LHCN-M2 (cell line): Measurements from ENCODE around the gene KIAA0586. TPM values are rescaled to one million over a fixed set of nuclear protein-coding genes. Genes with fewer than 3 reads are reported as not detected.
A peak's percentile ranks its signal among the peaks of the same experiment; 100 is the strongest.
"Not testable (repeated sequence)": the region's sequence is repeated elsewhere in the genome, so short reads cannot be mapped to it uniquely, and the experiment has no call there.

Experiments used
- DNase-seq: peaks from one replicate; pipeline ENCODE4 v3.0.0-alpha.2; 2012; ENCODE audit warnings: low read depth
- total RNA-seq: library from RNA; depleted of rRNA; stranded (reverse); fragments of >200 nt; gene quantifications from 2 replicates; pipeline ENCODE4 v1.2.3, GENCODE V29; 2014

The KIAA0586 gene
- total RNA-seq, 1 experiment from 2014 or later: 47.6 TPM

- DNase-seq: no peak
These were observed 120.1 kb downstream of the KIAA0586 start for GRCh38 chr14:58547649-58548048.

GRCh38 chr14:58549105-58549757 is 121.7 kb downstream of the KIAA0586 start:
- no peak for DNase-seq

GRCh38 chr14:58553959-58554358 is 126.4 kb downstream of the KIAA0586 start:
- DNase-seq: no peak

DNA sequence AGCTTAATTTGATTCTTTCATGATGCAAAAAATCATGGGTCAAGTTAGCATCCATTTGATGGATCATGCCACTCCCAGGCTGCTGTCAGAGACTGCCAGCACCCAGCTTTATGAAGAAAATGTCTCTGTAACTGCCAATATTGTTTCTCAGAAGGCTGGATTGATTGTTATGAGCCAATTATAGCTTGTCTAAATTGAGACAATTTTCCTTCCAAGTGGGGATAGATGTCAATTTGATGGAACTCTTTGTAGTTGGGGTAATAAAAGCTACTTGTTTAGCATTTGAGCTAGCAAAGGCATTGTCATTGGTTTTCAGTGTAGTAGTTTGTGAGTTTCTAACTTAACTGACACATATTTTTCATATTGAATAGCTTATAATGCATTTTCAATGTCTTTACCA is 128.1 kb downstream of the KIAA0586 start:
- DNase-seq: no peak

DNA sequence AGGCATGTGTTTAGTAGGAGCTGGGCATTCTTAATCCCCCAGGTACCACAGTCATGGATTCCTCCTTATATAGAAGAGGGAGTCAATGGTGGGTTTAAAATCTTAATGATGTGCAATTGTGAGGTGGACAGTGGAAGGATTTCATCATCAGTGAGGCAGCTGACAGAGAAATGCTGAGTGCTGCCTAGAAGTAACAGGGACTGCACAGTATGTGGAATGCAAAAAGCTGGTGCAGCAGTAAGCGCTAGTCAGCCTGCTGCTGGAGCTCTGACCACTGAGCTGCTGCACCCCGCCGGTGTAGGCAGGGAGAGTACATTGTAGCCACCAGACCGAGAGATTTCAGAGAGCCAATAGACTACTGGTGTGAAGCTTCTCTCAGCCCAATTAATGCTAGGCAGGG is 129.7 kb downstream of the KIAA0586 start:
- DNase-seq: no peak

GRCh38 chr14:58560208-58560607 is 132.7 kb downstream of the KIAA0586 start:
- peak; percentile 11 for DNase-seq

GRCh38 chr14:58562141-58562540 is 134.6 kb downstream of the KIAA0586 start:
- DNase-seq: no peak

- no peak for DNase-seq
These were observed 136.5 kb downstream of the KIAA0586 start for GRCh38 chr14:58563978-58564377.

DNA sequence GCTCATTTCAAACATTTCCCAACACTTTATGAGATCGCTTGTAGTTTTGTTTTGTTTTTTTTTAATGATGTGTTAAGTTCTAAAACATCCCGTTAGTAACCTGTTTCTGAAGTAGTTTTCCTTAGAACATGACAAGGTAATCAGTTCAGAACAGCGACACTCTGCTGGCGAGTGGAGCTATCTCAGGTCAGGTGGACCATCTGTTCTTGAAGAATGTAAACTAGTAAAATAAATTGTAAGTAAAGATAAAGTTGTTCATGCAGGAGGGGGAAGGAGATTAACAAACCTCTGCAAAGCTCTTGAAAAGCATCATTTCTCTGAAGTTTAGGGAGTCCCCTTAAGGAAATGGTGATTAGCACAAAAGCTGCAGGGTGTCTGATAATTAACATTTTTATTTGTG is 138.3 kb downstream of the KIAA0586 start:
- DNase-seq: no peak

DNA sequence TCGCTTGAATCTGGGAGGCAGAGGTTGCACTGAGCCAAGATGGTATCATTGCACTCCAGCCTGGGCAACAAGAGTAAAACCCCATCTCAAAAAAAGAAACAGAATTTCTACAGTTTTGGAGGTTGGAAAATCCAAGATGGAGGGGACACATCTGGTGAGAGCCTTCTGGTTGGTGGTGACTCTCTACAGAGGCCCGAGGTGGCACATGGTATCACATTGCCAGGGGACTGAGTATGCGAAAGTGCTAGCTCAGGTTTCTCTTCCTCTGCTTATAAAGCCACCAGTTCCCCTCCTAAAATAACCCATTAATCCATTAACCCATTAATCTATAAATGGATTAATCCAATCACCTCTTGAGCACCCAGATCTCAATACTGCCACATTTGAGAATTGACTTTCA is 139.5 kb downstream of the KIAA0586 start:
- no peak for DNase-seq

DNA sequence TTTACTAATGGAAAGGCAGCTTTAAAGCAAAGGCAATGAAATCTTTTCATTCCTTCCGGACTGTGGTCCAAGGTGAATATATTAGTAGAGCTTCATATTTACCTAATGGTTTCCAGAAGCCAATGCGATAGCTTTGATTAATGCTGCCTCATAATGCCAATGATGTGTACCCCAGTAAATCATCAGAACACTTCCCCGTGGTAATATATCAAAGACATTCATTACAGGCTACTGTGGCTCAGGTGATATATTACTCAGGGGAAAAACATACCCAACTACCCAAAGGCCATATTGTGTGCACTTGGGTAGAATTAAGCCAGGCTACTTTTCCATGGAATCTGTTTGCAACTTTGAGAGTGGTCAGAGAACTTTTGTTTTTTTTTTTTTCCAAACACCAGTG is 140.8 kb downstream of the KIAA0586 start:
- no peak for DNase-seq

- no peak for DNase-seq
These were observed 143.7 kb downstream of the KIAA0586 start for GRCh38 chr14:58571256-58571655.

GRCh38 chr14:58571769-58572472 is 144.4 kb downstream of the KIAA0586 start:
- DNase-seq: peak; percentile 3

- no peak for DNase-seq
These were observed 144.9 kb downstream of the KIAA0586 start for GRCh38 chr14:58572473-58572853.

- DNase-seq: no peak
These were observed 145.3 kb downstream of the KIAA0586 start for GRCh38 chr14:58572863-58573262.

- no peak for DNase-seq
These were observed 147.1 kb downstream of the KIAA0586 start for GRCh38 chr14:58574623-58575022.

DNA sequence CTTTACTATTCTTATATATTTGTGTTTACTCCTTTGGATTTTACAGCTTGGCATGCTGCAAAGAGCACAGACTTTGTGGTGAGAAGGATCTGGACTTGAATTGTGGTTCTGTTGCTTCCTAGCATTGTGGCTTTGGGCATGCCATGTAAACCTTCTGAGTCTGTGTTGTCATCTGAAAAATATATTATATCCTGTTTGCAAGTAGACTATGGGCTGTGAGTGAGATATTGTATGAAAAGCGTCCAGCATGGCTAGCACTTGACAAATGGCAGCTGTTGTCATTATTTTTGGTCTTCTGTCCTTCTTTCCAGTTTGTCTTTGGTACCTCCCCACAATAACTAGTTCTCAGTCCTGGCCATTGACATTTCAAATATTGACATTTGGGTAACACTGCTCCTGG is 148.4 kb downstream of the KIAA0586 start:
- DNase-seq: no peak

DNA sequence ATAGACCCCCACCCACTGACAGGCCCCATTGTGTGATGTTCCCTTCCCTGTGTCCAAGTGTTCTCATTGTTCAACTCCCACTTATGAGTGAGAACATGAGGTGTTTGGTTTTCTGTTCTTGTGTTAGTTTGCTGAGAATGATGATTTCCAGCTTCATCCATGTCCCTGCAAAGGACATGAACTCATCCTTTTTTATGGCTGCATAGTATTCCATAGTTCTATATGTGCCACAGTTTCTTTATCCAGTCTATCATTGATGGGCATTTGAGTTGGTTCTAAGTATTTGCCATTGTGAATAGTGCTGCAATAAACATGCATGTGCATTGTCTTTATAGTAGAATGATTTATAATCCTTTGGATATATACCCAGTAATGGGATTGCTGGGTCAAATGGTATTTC is 152.5 kb downstream of the KIAA0586 start:
- DNase-seq: not testable (repeated sequence)

GRCh38 chr14:58581389-58581788 is 153.9 kb downstream of the KIAA0586 start:
- not testable (repeated sequence) for DNase-seq

DNA sequence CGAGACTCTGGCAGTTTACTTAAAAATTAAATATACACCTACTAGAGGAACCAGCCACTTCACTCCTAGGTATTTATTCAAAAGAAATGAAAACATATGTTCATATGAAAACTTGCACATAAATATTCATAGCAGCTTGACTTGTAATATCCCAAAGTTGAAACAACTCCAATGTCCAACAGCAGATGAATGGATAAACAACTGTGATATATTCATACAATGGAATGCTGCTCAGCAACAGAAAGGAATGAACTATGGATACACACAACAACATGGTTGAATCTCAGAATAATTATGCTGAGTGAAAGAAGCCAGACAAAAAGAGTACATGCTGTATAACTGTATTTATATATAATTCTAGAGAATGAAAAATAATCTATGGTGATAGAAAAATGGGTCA is 156.9 kb downstream of the KIAA0586 start:
- no peak for DNase-seq

- peak; percentile 5 for DNase-seq
These were observed 159.8 kb downstream of the KIAA0586 start for GRCh38 chr14:58587271-58587670.

- DNase-seq: not testable (repeated sequence)
These were observed 160.8 kb downstream of the KIAA0586 start for GRCh38 chr14:58588321-58588720.

DNA sequence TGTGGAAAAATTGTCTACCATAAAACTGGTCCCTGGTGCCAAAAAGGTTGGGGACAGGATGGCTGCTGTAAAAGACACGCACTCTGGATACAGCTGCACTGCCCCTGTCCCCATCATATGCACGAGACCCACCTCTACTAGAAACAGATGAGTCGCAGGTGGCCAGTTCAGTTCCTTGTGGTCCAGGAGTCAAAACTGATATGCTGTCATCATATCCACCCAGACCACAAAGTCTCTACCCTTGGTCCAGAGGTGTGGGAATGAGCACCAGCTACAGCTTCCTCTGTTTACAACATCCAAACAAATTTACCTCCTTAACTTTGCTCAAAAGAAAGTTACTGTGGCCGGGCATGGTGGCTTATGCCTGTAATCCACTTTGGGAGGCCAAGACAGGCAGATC is 166.5 kb downstream of the KIAA0586 start:
- DNase-seq: no peak
